NCI-H69 (cell line): ENCODE results near the gene HYLS1.

Experiments used
- DNase-seq: peaks from one replicate; lab custom pipeline; 2025; lab: John Stamatoyannopoulos, UW

HYLS1 gene

GRCh38 chr11:125934473-125934872 is 47.0 kb downstream of the HYLS1 start:
- DNase-seq, result no peak

DNA sequence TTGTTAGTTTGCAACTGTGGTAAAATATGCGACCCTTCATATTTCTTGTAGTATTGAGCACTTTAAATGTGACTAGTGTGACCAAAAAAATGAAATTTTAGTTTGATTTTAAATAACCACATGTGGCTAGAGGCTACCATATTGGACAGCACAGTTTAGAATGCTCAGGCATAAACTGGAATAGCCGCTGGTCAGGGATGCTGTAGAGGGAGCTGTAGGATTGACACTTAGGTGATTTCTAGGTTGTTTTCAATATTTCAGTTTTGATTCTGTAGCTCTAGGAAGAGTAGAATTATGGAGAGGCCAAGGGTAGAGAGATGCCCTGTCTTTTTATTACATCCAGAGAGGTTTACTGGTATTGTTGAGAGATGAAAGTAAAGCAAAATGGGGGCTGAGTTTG is 47.6 kb downstream of the HYLS1 start:
- DNase-seq, result no peak

DNA sequence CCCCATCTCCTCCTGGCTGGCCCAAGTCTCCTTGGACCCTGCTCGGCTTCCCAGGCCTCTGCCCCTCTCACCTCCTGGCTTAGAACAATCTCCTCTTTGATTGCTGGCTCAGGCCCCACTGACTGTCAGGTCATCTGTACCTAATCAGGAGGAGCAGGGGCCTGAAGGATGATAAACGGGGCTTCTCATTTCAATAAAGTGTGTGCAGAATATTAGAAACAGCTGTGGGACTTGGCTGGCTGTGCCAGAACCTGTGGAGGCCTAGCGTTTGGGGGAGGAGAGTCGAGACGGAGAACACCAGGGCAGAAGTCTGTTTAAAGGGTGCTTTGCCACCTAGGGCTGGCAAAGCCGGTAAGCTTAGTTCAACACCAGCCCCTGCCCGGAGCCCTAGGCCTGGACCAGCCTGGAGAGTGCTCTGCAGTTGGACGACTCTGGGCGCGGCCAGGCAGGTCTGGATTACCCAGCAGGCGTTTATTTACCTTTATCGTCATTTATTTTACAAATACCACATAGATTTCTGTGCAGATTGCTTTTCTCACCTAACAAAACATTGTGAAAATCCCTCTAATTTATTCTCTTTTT is 48.2 kb downstream of the HYLS1 start:
- DNase-seq, result no peak

GRCh38 chr11:125938418-125938817 is 51.0 kb downstream of the HYLS1 start:
- no peak for DNase-seq

DNA sequence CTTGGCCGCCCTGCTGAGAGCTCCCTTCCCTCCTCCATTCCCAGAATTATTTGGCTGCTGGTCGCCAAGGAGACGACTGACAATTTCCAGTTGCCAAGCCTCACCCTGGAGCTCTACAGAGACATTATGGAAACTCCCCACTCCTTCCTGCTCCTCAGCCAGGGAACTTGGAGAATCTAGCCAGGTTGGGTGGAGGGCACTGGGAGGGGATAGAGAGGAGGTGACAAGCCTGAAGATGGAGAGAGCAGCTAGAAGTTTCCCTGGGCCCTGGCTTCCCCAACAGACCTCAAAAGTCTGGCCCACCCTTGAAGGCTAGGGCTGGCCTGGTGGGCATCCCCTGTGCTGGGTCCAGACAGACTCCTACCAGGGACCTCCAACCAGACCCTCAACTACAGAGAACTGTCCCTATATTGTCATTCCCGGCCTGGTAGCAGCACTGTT is 51.6 kb downstream of the HYLS1 start:
- peak; percentile 21 for DNase-seq

DNA sequence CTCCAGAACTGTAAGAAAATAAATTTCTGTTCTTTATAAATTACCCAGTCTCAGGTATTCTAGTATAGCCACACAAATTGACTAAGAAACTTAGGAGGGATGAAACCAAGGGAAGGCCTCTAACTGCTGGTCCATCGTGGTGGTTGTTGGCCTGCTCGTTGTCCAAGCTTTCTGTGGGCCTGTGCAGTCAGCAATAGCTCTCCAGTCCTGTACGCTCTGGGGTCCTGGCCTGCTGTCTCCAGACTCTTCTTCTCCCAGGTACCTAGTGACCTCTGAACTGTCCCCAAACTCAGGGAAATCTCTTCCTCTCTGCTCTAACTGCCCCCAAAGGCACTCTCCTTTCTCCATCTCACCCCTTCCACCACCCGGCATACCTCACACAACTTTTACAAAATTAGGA is 52.7 kb downstream of the HYLS1 start:
- DNase-seq, result no peak

- no peak for DNase-seq
Observed at GRCh38 chr11:125941267-125941618, 53.8 kb downstream of the HYLS1 start.

DNA sequence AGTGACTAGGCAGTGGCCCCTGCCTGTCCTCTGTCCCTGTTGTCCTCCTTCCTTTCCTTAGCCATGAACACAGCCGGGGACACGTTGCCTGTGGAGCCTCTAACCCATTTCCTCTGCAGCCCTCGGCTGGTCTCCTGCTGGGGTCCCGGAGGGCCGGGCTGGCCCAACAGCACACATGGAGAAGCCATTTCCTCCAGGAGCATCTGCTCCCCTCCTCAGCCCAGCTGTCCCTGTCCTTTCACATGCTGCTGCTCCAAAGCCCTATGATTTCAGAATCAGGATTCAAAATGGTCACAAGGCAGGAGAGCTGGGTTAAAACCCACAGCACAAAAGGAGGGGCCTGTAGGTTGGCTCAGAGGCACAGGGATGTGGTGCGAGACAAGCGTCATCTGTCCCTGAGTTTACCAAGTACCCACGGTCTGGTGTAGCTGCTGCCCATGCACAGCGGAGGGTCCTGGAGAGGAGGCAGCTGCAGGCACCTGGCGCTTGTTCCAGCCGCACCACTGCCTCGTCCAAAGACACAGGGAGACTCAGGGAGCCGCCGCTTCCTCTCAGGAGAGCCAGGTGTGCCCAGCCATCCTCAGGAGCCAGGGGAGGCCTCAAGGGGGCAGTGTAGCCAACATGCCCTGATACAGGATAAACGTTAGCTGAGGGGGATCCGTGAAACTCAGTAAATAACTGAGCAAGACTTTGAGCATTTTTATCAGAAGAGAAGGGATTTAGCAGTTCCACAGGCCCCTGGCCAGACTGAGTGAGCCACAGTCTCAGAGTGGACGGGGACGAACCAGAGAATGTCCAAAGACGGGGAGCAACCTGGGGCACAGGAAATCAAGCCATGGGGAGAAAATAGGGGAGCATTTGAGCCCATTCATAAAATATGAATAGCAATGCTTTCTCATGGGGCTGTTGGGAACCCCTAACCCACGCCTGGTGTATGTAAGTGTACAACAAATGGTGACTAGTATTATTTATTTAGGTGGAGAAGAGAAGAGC is 54.4 kb downstream of the HYLS1 start:
- peak; percentile 93 for DNase-seq

GRCh38 chr11:125942771-125943428 is 55.4 kb downstream of the HYLS1 start:
- no peak for DNase-seq

GRCh38 chr11:125943661-125944349 is 56.3 kb downstream of the HYLS1 start:
- no peak for DNase-seq

DNA sequence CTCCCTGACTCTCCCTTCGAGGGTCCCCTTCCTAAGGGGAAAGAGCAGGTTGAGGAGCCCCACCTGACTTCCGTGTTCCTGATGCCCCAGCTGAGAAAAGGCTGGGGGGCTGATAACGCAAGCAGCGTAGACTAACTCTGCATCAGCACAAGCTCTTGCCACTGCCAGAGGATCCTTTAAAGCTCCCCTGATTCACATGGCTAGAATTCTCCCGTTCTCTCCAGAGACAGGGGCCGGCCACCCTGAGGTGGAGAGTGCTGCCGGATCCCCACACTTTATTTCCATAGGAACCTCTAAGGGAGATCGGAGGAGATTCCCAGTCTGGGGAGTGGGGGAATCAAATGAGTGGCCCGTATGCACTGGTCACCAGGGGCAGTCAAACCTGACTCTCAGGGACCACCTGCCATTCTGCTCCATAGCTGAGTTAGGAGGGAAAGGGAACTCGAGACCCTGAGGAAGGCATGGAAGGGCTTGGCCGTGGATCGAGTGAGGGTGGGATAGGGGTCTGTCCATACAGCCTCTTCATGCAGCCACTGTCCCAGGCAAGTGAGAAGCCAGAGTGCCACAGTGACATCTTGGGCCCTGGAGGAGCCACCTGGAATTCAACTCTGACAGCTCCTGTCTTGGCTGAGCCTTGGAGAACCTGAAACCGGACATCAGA is 57.0 kb downstream of the HYLS1 start:
- no peak for DNase-seq

- no peak for DNase-seq
Observed at GRCh38 chr11:125945011-125945796, 57.7 kb downstream of the HYLS1 start.

- no peak for DNase-seq
Observed at GRCh38 chr11:125945797-125946520, 58.5 kb downstream of the HYLS1 start, which contains the start of gene VSIG10L2. TSS of gene VSIG10L2 (plus strand) at chr11:125946044. CDS start at chr11:125946056, 12 bp downstream.

- no peak for DNase-seq
Observed at GRCh38 chr11:125946712-125947418, 59.4 kb downstream of the HYLS1 start.

DNA sequence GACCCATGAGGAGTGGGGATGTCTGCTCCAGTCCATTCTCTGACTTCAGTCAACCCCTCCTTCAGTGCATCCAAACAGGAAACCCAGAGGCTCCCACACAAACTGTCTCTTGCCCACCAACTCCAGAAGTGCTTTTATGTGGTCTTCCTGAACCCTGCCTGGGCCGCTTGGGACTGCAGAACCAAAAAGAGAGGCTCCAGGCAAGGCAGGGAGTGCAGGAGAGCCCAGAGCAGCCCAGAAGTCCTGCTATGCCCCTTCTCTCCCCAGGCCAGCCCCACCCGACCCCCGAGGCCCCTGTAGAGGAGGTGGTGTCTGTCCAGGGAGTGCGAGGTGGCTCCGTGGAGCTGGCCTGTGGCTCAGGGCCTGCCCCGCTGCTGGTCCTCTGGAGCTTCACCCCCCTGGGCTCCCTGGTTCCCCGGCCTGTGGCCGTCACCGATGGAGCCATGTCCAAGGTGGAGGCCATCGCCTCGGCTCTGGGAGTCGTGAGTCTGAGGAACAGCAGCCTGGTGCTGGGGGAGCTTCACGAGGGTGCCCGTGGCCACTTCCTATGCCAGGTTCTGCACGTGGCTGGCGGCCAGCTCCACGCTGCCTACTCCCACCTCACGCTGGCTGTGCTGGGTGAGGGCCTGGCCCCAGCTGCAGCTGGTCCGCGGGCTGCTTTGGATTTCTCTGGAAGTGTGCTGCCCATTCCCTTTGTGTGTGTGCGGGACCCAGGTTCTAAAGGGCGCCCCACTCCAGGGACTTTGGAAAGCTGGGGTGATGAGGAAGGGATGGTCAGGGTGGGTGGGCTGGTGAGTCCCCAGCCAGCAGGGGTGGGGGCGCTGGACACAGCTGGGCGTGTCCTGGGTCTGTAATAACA is 60.2 kb downstream of the HYLS1 start:
- DNase-seq, result no peak

DNA sequence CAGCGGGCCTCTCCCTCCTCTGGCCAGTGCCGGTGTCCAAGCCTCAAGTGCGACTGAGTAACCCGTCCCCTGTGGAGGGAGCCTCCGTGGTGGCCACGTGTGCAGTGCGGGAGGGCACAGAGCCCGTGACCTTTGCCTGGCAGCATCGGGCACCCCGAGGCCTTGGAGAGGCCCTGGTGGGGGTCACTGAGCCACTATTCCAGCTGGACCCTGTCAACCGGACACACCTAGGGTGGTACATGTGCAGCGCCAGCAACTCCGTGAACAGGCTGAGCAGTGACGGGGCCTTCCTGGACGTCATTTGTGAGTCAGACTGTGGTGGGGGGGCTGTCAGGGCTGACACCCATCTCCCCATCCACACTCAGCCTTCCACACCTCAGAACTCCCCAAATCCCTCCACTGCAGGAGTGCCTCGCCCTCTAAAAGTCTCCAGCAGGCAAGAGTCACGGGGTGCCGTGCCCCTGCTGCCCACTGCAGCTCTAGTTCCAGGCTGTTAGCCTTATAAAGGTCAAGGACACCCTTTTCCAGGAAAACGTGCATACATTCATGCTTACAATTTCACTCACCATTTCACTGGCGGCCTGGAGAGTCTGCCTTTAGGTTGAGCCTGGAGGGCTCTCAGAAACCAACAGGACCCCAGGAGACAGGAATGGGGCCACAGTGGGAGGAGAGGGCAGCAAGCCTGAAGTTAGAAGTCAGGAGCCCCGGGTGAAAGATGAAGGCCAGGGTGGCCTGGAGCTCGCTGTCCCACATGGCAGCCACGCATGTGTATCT is 61.0 kb downstream of the HYLS1 start:
- DNase-seq, result no peak

- DNase-seq, result no peak
Observed at GRCh38 chr11:125949271-125950177, 62.1 kb downstream of the HYLS1 start.
